ENCODE data around the gene CDHR1. TPM values are rescaled to one million over a fixed set of nuclear protein-coding genes. Genes with fewer than 3 reads are reported as not detected.

Gene CDHR1
- total RNA-seq, 1 donor from 2014 or later = not detected

DNA sequence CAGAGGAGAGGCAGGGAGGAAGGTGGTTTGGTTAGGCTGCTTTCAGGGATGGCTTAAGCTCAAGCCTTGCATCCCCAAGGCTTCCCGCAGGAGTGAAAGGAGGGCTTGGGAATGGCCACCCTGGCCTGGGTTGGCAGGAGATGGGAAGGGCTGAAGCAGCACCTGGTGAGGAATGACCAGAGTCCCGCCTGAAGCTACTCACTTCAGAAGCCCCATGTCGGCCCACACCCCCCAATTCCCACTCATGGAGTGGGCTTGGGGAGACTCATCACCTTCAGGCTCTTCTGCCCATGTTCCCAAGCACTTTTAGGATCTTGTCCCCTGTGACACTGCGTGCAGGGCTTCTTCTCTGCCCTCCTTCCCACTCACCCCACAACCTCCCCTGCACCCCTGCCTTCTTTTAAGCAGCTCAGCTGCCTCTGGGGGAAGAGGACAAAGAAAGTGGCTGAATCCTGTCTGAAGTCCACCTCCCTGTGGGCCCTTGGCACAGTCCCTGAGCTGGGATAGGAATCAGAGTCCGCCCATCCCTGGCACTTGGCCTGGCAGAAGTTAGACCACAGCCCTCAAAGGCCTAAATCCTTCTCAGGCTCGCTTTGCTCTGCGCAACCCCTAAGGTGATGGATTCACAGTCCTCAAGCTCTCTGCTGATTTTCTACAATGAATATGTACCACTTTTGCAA, 67.0 kb downstream of the CDHR1 start:
- DNase-seq (ENCODE audit: low read depth, low spot score) = no peak

DNA sequence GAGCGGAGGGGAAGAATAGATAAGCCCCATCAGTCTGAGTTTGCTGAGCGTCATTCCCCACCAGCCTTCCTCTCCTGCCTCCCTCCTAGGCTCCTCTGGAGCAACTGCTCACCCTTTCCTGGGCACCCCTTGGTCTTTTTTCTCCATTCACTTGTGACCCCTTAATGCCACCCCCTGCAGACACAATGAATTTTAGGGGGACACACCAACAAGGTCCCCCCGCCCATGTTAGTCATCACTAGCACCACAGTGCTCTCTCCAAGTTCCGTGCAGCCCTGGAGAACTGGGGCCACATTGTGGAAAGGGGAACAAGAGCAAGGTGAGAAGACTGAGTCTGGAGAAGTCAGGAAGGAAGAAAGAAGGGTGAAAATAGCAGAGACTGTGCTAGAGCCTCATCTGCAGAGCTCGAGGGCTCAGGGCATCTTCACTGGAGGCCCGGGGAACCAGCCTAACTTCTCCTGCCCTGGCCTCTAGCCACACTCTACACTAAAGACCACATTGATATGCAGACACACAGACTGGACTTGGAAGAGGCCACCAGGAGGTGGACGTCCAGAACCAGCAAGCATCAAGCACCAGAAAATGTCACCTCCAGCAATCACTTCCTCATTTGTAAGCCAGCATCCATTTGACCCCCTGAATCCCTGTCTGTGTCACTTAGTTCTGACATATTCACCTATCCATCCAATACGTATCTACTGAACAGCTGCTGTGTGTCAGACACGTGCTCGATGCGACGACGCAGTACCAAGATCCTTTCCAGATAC, 68.0 kb downstream of the CDHR1 start:
- DNase-seq (ENCODE audit: low read depth, low spot score) = no peak

DNA sequence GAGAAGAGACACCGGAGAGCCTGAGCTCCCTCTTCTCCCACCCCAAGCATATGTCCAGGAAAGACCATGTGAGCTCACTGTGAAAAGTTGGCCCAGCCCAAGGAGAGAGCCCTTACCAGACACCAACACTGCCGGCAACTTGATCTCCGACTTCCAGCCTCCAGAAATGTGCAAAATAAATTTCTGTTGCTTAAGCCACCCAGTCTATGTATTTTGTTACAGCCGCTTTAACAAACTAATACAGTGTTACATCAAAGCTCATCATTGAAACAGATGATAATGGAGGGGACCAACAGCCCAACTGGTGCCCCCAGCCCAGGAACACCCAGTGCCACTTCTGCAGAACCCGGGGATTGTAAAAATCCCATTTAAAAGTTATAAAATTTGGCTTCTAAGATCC, 69.4 kb downstream of the CDHR1 start:
- DNase-seq (ENCODE audit: low read depth, low spot score) = no peak

DNA sequence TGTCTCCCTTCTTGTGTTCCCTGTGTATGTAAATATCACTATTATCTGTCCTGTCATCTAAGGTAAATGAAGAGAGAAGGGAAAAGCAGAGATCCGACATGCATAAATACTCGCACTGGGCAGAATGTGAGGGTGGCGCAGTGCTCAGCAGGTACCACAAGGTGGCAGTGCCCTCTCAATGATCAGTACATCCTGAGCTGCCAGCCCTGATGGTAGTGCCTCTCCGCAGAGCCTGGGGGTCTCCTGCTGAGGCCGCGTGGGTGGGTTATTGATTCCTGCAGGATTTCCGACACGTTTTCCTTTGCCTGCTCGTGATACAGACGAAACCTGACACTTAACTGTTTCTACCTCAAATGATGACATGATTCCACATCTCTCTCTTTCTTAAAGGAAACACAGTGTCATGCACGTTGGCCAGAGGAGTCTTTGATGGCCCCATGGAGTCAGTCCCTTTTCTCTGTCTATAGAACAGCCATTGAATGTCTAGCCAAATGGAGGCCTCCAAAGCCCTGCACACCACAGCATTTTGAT, 70.3 kb downstream of the CDHR1 start:
- peak; percentile 17 for DNase-seq (ENCODE audit: low read depth, low spot score)

DNA sequence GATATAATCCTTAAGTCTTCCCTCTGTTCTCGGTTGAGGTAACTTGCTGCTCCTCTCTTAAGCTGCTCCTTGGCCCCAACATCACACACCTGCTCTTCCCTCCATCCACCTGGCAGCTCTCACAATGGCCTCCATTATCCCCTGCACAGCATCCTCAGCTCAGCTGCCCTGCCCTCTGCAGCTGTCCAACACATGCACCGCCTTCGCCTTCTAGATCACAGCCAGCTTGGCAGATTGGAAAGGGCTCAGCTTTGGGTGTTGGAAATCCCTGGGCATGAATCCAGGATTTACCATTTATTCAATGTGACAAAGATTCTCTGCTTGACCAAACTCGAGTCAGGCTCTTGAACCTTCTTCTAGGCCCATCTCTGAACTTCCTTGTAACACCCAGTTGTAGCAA, 71.1 kb downstream of the CDHR1 start:
- DNase-seq (ENCODE audit: low read depth, low spot score) = no peak

DNA sequence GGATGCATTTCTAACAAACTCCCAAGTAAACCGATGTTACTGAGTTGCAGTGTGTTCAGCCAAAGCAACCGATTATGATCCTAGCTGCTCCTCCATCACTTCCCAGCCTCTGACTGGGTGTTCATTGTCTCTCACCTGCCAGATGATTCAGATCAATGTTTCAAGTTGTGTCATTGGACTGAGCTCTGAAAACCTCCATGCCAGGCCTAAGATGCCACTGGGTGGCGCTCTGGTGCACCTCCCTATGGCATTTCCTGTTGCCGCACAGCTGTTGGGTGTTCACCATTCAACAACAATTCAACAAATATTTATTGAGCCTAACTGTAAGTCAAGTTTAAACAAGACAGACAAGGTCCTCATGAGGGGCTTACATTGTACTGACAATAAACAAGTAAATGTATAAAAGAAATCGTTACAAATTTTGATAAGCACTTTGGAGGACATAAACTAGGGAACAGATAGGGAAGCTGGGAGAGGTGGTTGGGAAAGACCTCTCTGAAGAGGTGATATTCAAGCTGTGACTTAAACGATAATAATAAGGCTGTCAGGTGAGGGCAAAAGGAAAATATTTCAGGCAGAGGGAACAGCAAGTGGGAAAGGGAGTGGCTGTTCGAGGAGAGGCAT, 73.3 kb downstream of the CDHR1 start:
- DNase-seq (ENCODE audit: low read depth, low spot score) = peak; percentile 29

DNA sequence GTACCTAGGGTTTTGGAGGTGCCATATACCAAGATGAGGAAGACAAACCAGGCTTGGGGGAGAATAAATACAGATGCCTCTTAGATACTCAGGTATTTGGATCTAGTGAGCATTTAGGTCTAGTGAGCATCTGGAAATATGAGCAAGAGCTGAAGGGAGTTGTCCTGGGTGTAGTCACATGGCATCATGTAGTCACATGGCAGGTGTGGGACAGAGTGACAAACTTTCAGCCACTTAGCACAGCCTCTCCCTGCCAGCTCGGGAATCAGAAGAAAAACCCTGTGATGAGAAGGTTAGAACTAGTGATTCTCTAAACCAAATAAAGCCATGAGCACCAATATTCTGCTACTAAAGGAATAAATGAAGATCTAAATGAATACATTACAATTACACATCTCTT, 74.8 kb downstream of the CDHR1 start:
- DNase-seq (ENCODE audit: low read depth, low spot score) = no peak

Other genes with a start within 250 kb of the CDHR1 start
- 196 and 203 TPM in 2 replicates for gene GHITM, start 55.0 kb upstream of the CDHR1 start, total RNA-seq
- gene GPR15LG, start 20.7 kb upstream of the CDHR1 start, total RNA-seq = not detected in 2 replicates
- not detected in 2 replicates for gene LRIT2, start 31.0 kb downstream of the CDHR1 start, total RNA-seq
- not detected in 2 replicates for gene LRIT1, start 47.0 kb downstream of the CDHR1 start, total RNA-seq
- gene RGR, start 50.5 kb downstream of the CDHR1 start, total RNA-seq = not detected in 2 replicates
- gene CCSER2, start 134.1 kb downstream of the CDHR1 start, total RNA-seq = 16.4 and 22.3 TPM in 2 replicates

Measured in pulmonary artery endothelial cell (primary cell).